ENCODE results near the gene MGP. TPM values are rescaled to one million over a fixed set of nuclear protein-coding genes. Genes with fewer than 3 reads are reported as not detected.

Gene MGP
- not detected in 2 replicates for total RNA-seq (2021; fragmentation: NEBNext Ultra II Directional; extraction: Animal tissue kit (Norgen Biotek cat#: 25700))
- polyA plus RNA-seq (2011; rRNA removed), result not detected in 2 replicates
- polyA plus RNA-seq (2011; cell fraction: cytosol; rRNA removed), result not detected
- polyA plus RNA-seq (2011; cell fraction: nucleus; rRNA removed), result not detected
- polyA plus RNA-seq (2012, experiment 1 of 2), result not detected in 4 replicates
- polyA plus RNA-seq (2012, experiment 2 of 2), result not detected
- not detected for polyA plus RNA-seq (2013, experiment 1 of 2)
- not detected for polyA plus RNA-seq (2013, experiment 2 of 2)
- not detected in 2 replicates for polyA minus RNA-seq (2011; rRNA and poly(A)+ RNA removed)
- not detected for polyA minus RNA-seq (2011; cell fraction: cytosol; rRNA and poly(A)+ RNA removed)
- polyA minus RNA-seq (2011; cell fraction: nucleus; rRNA and poly(A)+ RNA removed), result not detected
- long read RNA-seq, experiment 1, result 0 reads
- long read RNA-seq, experiment 2, result 0 reads

DNA sequence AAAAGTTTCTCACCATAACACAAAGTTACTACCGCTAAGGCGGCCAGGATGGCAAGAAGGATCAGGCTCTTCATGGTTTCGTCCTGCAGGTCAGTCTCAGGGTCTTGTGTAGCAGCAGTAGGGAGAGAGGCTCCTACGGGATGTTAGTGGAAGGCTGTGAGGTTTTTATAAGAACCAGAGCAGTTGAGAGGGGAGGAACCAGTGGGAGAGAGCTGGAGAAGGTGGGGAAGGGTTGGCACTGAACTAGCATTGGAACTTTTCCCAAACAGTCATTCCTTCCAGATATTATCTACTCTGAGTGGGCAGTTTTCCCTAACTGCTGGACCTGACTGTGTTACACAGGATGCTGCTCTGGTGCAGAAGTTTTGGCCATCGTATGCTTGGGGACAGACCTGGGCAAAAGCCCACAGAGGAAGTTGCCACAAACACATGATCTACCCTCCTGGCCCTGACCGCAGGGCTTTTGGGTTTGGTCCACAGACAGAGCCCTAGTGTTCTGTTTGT, at the start of gene MGP:
TSS of gene MGP (minus strand) at position 137 of the 504 bp plus-strand sequence. CDS start at position 74, 63 bp downstream.
- Histone ChIP-seq H2BK15ac (ENCODE audit: low read length) (no peak within 1 kb of the TSS), H3K9ac (replicated peaks in 1 of 4; ENCODE audit: extremely low read depth in 1 of 4, low read depth in 3 of 4, low read length in 3 of 4) (peak within 1 kb of the TSS in 1 of 4 experiments; percentile 34; a peak in 1 of 7 replicates), H3K4me2 (ENCODE audit: insufficient read depth in 1 of 2, low read depth in 2 of 2, low read length in 2 of 2) (no peak within 1 kb of the TSS), H3K56ac (replicated peaks; ENCODE audit: insufficient read length, low read depth, low read length) (no peak within 1 kb of the TSS), H4K91ac (replicated peaks; ENCODE audit: insufficient read length, low read length) (no peak within 1 kb of the TSS), H3K27ac (ENCODE audit: low read depth, low read length) (no peak within 1 kb of the TSS), H2BK5ac (ENCODE audit: low read depth, low read length) (no peak within 1 kb of the TSS), H3K36me3 (ENCODE audit: control insufficient read depth in 2 of 4, insufficient read depth in 4 of 4, low read length in 3 of 4) (no peaks in the 10 kb centered on the region), H2BK20ac (ENCODE audit: low read length) (no peak within 1 kb of the TSS; the same call in 1 of the 2 replicates), H3K18ac (ENCODE audit: extremely low read depth, low read length) (no peak within 1 kb of the TSS), H3K4me1 (replicated peaks in 1 of 4; ENCODE audit: control insufficient read depth in 3 of 4, insufficient read depth in 4 of 4, low read length in 3 of 4) (no peaks in the 10 kb centered on the region), H3K23ac (ENCODE audit: insufficient read length) (no peak within 1 kb of the TSS), H3K79me1 (ENCODE audit: low read depth, low read length) (no peaks in the 10 kb centered on the region), H3K27me3 (replicated peaks in 1 of 4; ENCODE audit: control insufficient read depth in 3 of 4, extremely low read depth in 1 of 4, insufficient read depth in 3 of 4, low read length in 3 of 4) (no peaks in the 10 kb centered on the region), H3K4ac (replicated peaks; ENCODE audit: insufficient read length, low read depth, low read length) (no peak within 1 kb of the TSS), H3K4me3 (ENCODE audit: extremely low read depth in 1 of 4, insufficient read depth in 2 of 4, low read depth in 3 of 4, low read length in 4 of 4) (no peak within 1 kb of the TSS), H4K20me1 (replicated peaks in 1 of 2; ENCODE audit: control insufficient read depth in 1 of 2, insufficient read depth in 2 of 2, low read length in 2 of 2) (no peaks in the 10 kb centered on the region), H4K8ac (ENCODE audit: extremely low read depth, insufficient read depth, low read length) (no peak within 1 kb of the TSS), H3K9me3 (ENCODE audit: insufficient read depth in 2 of 2, low read depth in 1 of 2, low read length in 1 of 2) (no peaks in the 10 kb centered on the region), H2BK120ac (replicated peaks; ENCODE audit: low read depth, low read length) (no peak within 1 kb of the TSS), H3K14ac (ENCODE audit: insufficient read length) (no peak within 1 kb of the TSS), H2AFZ (ENCODE audit: low read length) (no peak within 1 kb of the TSS), H3K79me2 (ENCODE audit: control insufficient read depth in 1 of 2, insufficient read depth in 2 of 2, low read length in 2 of 2) (no peaks in the 10 kb centered on the region), H2AK5ac (ENCODE audit: low read depth, low read length) (no peak within 1 kb of the TSS), H2BK12ac (ENCODE audit: low read depth, low read length) (no peak within 1 kb of the TSS), H4K5ac (ENCODE audit: insufficient read length, low read depth, low read length) (no peak within 1 kb of the TSS), H3K23me2 (ENCODE audit: low read depth, low read length) (no peaks in the 10 kb centered on the region)
- POLR2A ChIA-PET (ENCODE audit: partially characterized antibody), result no interaction called here
- DNase-seq (ENCODE audit: low read depth in 1 of 2, low spot score in 2 of 2) (no peak), FAIRE-seq (no peak)
- 87% methylated on average over 6 of the region's 6 CpGs; no CpG with 5 or more reads in 1 of the 2 experiments for WGBS, 2 experiments (ENCODE audit: extremely low coverage in 1 of 2, insufficient coverage in 1 of 2, insufficient read length in 1 of 2, insufficient replicate concordance in 2 of 2, low coverage in 1 of 2, low lambda C conversion rate in 2 of 2, missing lambda C conversion rate in 1 of 2)
- CTCF ChIA-PET (ENCODE audit: partially characterized antibody), result no interaction called here
- TF ChIP-seq CBX8 (IDR thresholded peaks at IDR 0.05; ENCODE audit: borderline replicate concordance, low read depth, low read length), result no peak
- no peak for TF ChIP-seq BRCA1 (IDR thresholded peaks at IDR 0.05; ENCODE audit: low read depth, low read length)
- no peak for TF ChIP-seq CEBPB (IDR thresholded peaks at IDR 0.05; ENCODE audit: low read depth, low read length)
- TF ChIP-seq JUN (IDR thresholded peaks at IDR 0.05; ENCODE audit: low read depth, low read length), result no peak
- no peak for TF ChIP-seq ATF2 (IDR thresholded peaks at IDR 0.05; ENCODE audit: low read length)
- TF ChIP-seq ZNF274 (IDR thresholded peaks at IDR 0.05; ENCODE audit: borderline replicate concordance, extremely low read depth, low read length), result no peak
- no peak for TF ChIP-seq NRF1 (IDR thresholded peaks at IDR 0.05; ENCODE audit: low read depth, low read length)
- no peak for TF ChIP-seq RXRA (IDR thresholded peaks at IDR 0.05; ENCODE audit: insufficient read depth, low read depth, low read length)
- no peak for TF ChIP-seq TCF12 (IDR thresholded peaks at IDR 0.05; ENCODE audit: low read depth, low read length)
- no peak for TF ChIP-seq RAD21 (IDR thresholded peaks at IDR 0.05 in 1 of 2, conservative IDR thresholded peaks at IDR 0.05 in 1 of 2; ENCODE audit: low read depth in 2 of 2, low read length in 2 of 2)
- TF ChIP-seq CBX5 (IDR thresholded peaks at IDR 0.05; ENCODE audit: low read depth, low read length), result no peak

Data from H1 (cell line).